ENCODE data around the gene RTP4. TPM values are rescaled to one million over a fixed set of nuclear protein-coding genes. Genes with fewer than 3 reads are reported as not detected.

RTP4 gene
- total RNA-seq, 1 experiment from 2014 or later, result not detected

- no peak for TF ChIP-seq ZSCAN18 (CRISPR knock-in tag; IDR thresholded peaks at IDR 0.05)
- no peak for TF ChIP-seq IRF1 (CRISPR knock-in tag; IDR thresholded peaks at IDR 0.05)
- TF ChIP-seq ZBTB43 (CRISPR knock-in tag; IDR thresholded peaks at IDR 0.05), result no peak
Observed at GRCh38 chr3:187323091-187323490, 45.1 kb upstream of the RTP4 start (continued).

GRCh38 chr3:187325632-187326031 lies 42.6 kb upstream of the RTP4 start:
- H3K27me3 Mint-ChIP-seq (ENCODE audit: low read depth), result no peaks in the 10 kb centered on the region
- POLR2A ChIA-PET, result no interaction called here

GRCh38 chr3:187327845-187328244 lies 40.3 kb upstream of the RTP4 start:
- peaks cover 8% of the 10 kb centered on the region for H3K9me3 Mint-ChIP-seq
- no peaks in the 10 kb centered on the region for H3K36me3 Mint-ChIP-seq
- H3K27ac Mint-ChIP-seq, result no peak overlapping the region
- ChIA-PET POLR2A (interaction anchor here (0.6 kb wide), 1 partner anchor 354 kb away, joined by 13 read pairs; no protein-coding TSS in a partner anchor), CTCF (interaction anchor here (0.5 to 3.9 kb wide), 4 partner anchors 9 to 352 kb away, joined by 3 to 26 read pairs (median 5); no protein-coding TSS in a partner anchor)
- TF ChIP-seq E2F5 (CRISPR knock-in tag; IDR thresholded peaks at IDR 0.05), result no peak
- TF ChIP-seq OVOL2 (CRISPR knock-in tag; IDR thresholded peaks at IDR 0.05; ENCODE audit: borderline replicate concordance), result no peak
- TF ChIP-seq FOXK1 (CRISPR knock-in tag; IDR thresholded peaks at IDR 0.05), result no peak
- no peak for TF ChIP-seq ZNF396 (CRISPR knock-in tag; IDR thresholded peaks at IDR 0.05; ENCODE audit: borderline replicate concordance)
- no peak for TF ChIP-seq JAZF1 (CRISPR knock-in tag; IDR thresholded peaks at IDR 0.05)
- no peak for TF ChIP-seq RORB (CRISPR knock-in tag; IDR thresholded peaks at IDR 0.05)
- TF ChIP-seq ZNF425 (CRISPR knock-in tag; conservative IDR thresholded peaks at IDR 0.05), result no peak
- no peak for TF ChIP-seq TEAD1 (CRISPR knock-in tag; IDR thresholded peaks at IDR 0.05)
- no peak for TF ChIP-seq USF2 (CRISPR knock-in tag; IDR thresholded peaks at IDR 0.05)
- TF ChIP-seq E2F4 (CRISPR knock-in tag; IDR thresholded peaks at IDR 0.05; ENCODE audit: borderline replicate concordance, low read depth), result no peak
- no peak for TF ChIP-seq FOXP1 (CRISPR knock-in tag; IDR thresholded peaks at IDR 0.05; ENCODE audit: borderline replicate concordance)
- no peak for TF ChIP-seq ZMAT4 (CRISPR knock-in tag; IDR thresholded peaks at IDR 0.05)
- DNase-seq (ENCODE audit: low spot score) (no peak), ATAC-seq (no peak)
- peaks cover 4% of the 10 kb centered on the region; the same call in 1 of the 2 replicates for H3K4me1 Mint-ChIP-seq
- H3K4me3 Mint-ChIP-seq, result no peak overlapping the region
- H3K27me3 Mint-ChIP-seq (ENCODE audit: low read depth), result peaks cover 3% of the 10 kb centered on the region; the same call in 1 of the 2 replicates

More at GRCh38 chr3:187325632-187326031, 42.6 kb upstream of the RTP4 start:
- DNase-seq (ENCODE audit: low spot score) (no peak), ATAC-seq (no peak)
- CTCF ChIA-PET, result interaction anchor here (0.5 to 1.7 kb wide), 3 partner anchors 40 to 354 kb away, joined by 3 to 10 read pairs (median 4); no protein-coding TSS in a partner anchor
- Mint-ChIP-seq H3K4me3 (no peak overlapping the region), H3K27ac (no peak overlapping the region), H3K9me3 (peaks cover 3% of the 10 kb centered on the region; the same call in 1 of the 2 replicates), H3K36me3 (no peaks in the 10 kb centered on the region), H3K4me1 (peaks cover 2% of the 10 kb centered on the region; the same call in 1 of the 2 replicates)
- TF ChIP-seq SMAD3 (CRISPR knock-in tag; IDR thresholded peaks at IDR 0.05; ENCODE audit: borderline replicate concordance) (no peak), JAZF1 (CRISPR knock-in tag; IDR thresholded peaks at IDR 0.05) (no peak), FOXJ3 (CRISPR knock-in tag; IDR thresholded peaks at IDR 0.05; ENCODE audit: borderline replicate concordance) (no peak), GABPB1 (CRISPR knock-in tag; IDR thresholded peaks at IDR 0.05) (no peak)

All from WTC11 (cell line).